Epithelial cell of proximal tubule (primary cell): ENCODE results near the gene NPR2. TPM values are rescaled to one million over a fixed set of nuclear protein-coding genes. Genes with fewer than 3 reads are reported as not detected.

ENCODE experiments used
- DNase-seq: peaks from one replicate; pipeline ENCODE4 v3.0.0-alpha.2; 2011; ENCODE audit warnings: low read depth
- H3K4me3 ChIP-seq: 2 replicates; pipeline ENCODE4 v1.5.1; 2011; ENCODE audit warnings: low read depth, mild to moderate bottlenecking, low read length
- CTCF ChIP-seq: conservative IDR thresholded peaks from 2 replicates; pipeline ENCODE4 v1.5.1; 2012; ENCODE audit warnings: low read depth, mild to moderate bottlenecking, low read length
- total RNA-seq: library from RNA; depleted of rRNA; stranded (reverse); fragments of >200 nt; gene quantifications from 2 replicates; pipeline ENCODE4 v1.2.3, GENCODE V29; 2015

Gene NPR2
- total RNA-seq, 1 donor from 2014 or later: 11.0 TPM

- TF ChIP-seq CTCF: no peak
- no peak overlapping the region for H3K4me3 ChIP-seq
- no peak for DNase-seq
These were observed 36.1 kb downstream of the NPR2 start for GRCh38 chr9:35827486-35827885.

GRCh38 chr9:35828716-35829083 lies 37.3 kb downstream of the NPR2 start, which contains the start of gene FAM221B:
FAM221B (minus strand) TSS chr9:35828732; CDS start chr9:35826161, 2,571 bp downstream.
- TF ChIP-seq CTCF: no peak
- DNase-seq: no peak

GRCh38 chr9:35829084-35829763 lies 37.8 kb downstream of the NPR2 start, which contains the start of gene TMEM8B:
TMEM8B (plus strand) TSS chr9:35829228; CDS start chr9:35829448, 220 bp downstream.
- no peak for DNase-seq
- no peak for TF ChIP-seq CTCF
- H3K4me3 ChIP-seq: peak within 1 kb of the TSS; percentile 96

More at GRCh38 chr9:35828716-35829083, 37.3 kb downstream of the NPR2 start, which contains the start of gene FAM221B:
- H3K4me3 ChIP-seq: peak within 1 kb of the TSS; percentile 96

GRCh38 chr9:35829764-35830096 lies 38.3 kb downstream of the NPR2 start:
- H3K4me3 ChIP-seq: peak overlapping the region; percentile 96
- no peak for DNase-seq
- TF ChIP-seq CTCF: no peak

- TF ChIP-seq CTCF: no peak
- no peak for DNase-seq
These were observed 39.6 kb downstream of the NPR2 start for GRCh38 chr9:35831040-35831439.

GRCh38 chr9:35832814-35833213 lies 41.4 kb downstream of the NPR2 start:
- DNase-seq: no peak
- no peak overlapping the region for H3K4me3 ChIP-seq
- TF ChIP-seq CTCF: no peak

More at GRCh38 chr9:35831040-35831439, 39.6 kb downstream of the NPR2 start:
- H3K4me3 ChIP-seq: no peak overlapping the region
